CMK (cell line): ENCODE data around the gene CD1C.
"Not testable (repeated sequence)": the region's sequence is repeated elsewhere in the genome, so short reads cannot be mapped to it uniquely, and the experiment has no call there.

ENCODE experiments used
- DNase-seq: peaks from one replicate; pipeline ENCODE4 v3.0.0-alpha.2; 2010; ENCODE audit warnings: low read depth

Gene CD1C

DNA sequence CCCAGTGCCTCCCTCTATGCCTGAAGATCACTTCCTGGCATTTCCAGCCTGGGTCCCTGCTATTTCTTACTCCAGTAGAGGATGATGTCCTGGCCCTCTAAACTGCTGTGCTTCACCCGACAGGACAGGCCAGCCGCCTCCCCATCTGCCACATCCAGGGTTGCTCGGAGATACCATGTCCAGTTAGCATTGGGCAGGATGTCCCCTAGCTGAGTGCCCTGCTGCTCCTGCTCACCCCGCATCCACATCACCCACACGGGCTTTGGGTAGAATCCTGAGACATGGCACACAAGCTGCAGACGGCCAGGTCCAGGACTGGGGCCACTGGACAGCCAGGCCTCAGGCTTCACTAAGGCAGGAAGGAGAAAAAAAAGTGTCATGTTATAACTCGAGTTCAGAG, 39.6 kb downstream of the CD1C start:
- no peak for DNase-seq

DNA sequence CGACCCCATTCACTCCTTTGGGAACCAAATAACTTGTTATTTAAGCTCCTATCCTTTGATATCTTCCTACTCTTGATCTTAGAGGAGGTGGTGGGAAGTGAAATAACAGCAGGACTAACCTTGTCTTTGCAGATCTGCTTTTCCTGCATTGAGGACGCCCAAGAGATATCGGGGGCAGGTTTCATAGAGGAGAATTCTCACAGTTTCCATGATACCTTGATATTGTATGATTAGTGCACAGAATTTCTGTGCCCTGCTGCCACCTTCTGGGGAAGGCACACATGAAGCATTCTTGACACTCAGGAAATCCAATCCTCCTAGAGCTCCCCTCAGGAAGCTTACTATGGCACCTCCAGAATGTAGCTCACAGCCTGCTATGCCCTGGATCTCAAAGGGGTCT, 40.0 kb downstream of the CD1C start:
- DNase-seq = no peak

- DNase-seq = no peak
These were observed 40.8 kb downstream of the CD1C start for GRCh38 chr1:158330391-158331105.

- no peak for DNase-seq
These were observed 41.3 kb downstream of the CD1C start for GRCh38 chr1:158331106-158331425.

- DNase-seq = no peak
These were observed 41.9 kb downstream of the CD1C start, which contains the start of gene CD1B for GRCh38 chr1:158331481-158332150. Gene CD1B, minus strand, starts transcription at chr1:158331531. Its CDS starts 108 bp downstream, at chr1:158331423.

- DNase-seq = no peak
These were observed 43.9 kb downstream of the CD1C start for GRCh38 chr1:158333405-158334155.

DNA sequence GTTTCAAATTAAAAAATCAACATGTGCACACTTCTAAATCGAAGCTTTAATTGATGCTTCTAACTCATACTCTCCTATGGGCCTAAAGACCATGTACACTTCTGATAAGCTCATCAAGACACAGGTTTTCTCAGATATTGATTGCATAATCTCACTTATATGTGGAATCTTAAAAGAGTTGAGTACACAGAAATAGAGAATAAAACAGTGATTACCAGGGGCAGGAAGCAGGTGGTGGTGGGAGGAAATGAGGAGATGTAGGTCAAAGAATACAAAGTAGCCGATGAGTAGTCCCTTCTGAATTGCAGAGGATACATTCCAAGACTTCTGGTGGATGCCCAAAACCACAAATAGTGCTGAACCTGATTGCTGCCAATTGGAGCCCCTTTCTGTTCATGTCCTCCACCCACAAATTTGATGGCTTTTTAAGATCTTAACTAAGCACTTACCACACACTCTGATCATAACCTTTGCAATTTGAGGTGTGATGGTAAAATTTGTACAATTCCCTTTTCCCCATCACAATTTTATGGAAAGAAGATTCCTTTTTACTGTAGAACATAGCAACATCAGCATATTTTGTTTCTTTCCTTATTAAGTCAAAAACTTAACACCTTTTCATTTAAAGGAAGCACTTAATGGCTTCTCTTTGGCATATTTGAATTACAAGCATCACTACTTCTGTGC, 44.9 kb downstream of the CD1C start:
- no peak for DNase-seq

- DNase-seq = no peak
These were observed 45.5 kb downstream of the CD1C start for GRCh38 chr1:158335213-158335532.

DNA sequence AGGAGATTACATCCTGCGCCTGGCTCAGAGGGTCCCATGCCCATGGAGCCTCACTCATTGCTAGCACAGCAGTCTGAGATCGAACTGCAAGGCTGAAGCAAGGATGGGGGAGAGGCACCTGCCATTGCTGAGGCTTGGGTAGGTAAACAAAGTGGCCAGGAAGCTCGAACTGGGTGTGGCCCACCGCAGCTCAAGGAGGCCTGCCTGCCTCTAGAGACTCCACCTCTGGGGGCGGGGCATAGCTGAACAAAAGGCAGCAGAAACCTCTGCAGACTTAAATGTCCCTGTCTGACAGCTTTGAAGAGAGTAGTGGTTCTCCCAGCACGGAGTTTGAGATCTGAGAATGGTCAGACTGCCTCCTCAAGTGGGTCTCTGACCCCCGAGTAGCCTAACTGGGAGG, 46.7 kb downstream of the CD1C start:
- DNase-seq = not testable (repeated sequence)
